GM21381 (cell line): ENCODE measurements around the gene MYO1D.
"Not testable (repeated sequence)": the region's sequence is repeated elsewhere in the genome, so short reads cannot be mapped to it uniquely, and the experiment has no call there.

Experiments
- ATAC-seq: cut with Tn5 transposase; IDR thresholded peaks from one replicate; pipeline ENCODE4 v1.9.1; 2021; ENCODE audit warnings: mild to moderate bottlenecking, moderate library complexity; ENCODE audit not compliant: unreplicated experiment

MYO1D gene

GRCh38 chr17:32741381-32741780 lies 135.5 kb downstream of the MYO1D start:
- ATAC-seq: no peak

- no peak for ATAC-seq
These were observed 137.2 kb downstream of the MYO1D start for GRCh38 chr17:32739722-32740121.

DNA sequence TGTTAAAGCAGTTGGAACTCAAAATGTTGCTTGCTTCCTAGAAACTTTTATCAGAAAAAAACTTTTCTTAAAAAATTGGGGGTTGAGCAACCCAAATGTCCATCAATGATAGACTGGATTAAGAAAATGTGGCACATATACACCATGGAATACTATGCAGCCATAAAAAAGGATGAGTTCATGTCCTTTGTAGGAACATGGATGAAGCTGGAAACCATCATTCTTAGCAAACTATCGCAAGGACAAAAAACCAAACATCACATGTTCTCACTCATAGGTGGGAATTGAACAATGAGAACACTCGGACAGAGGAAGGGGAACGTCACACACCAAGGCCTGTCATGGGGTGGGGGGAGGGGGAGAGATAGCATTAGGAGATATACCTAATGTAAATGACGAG lies 137.8 kb downstream of the MYO1D start:
- not testable (repeated sequence) for ATAC-seq

- ATAC-seq: no peak
These were observed 143.5 kb downstream of the MYO1D start for GRCh38 chr17:32733401-32733800.

GRCh38 chr17:32732900-32733299 lies 144.0 kb downstream of the MYO1D start:
- ATAC-seq: no peak

DNA sequence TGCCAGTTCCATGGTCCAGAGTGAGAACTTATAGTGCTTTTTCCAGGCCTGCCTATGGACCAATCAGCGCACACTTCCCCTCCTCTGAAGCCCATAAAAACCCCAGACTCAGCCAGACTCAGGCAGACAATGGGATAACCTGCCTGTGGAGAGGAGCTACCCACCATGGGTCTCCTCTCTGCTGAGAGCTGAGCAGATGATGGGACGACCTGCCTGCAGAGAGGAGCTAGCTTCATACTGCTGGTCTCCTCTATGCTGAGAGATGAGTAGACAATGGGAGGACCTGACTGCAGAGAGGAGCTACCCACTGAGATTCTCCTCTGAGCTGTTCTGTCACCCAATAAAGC lies 144.7 kb downstream of the MYO1D start:
- ATAC-seq: no peak

DNA sequence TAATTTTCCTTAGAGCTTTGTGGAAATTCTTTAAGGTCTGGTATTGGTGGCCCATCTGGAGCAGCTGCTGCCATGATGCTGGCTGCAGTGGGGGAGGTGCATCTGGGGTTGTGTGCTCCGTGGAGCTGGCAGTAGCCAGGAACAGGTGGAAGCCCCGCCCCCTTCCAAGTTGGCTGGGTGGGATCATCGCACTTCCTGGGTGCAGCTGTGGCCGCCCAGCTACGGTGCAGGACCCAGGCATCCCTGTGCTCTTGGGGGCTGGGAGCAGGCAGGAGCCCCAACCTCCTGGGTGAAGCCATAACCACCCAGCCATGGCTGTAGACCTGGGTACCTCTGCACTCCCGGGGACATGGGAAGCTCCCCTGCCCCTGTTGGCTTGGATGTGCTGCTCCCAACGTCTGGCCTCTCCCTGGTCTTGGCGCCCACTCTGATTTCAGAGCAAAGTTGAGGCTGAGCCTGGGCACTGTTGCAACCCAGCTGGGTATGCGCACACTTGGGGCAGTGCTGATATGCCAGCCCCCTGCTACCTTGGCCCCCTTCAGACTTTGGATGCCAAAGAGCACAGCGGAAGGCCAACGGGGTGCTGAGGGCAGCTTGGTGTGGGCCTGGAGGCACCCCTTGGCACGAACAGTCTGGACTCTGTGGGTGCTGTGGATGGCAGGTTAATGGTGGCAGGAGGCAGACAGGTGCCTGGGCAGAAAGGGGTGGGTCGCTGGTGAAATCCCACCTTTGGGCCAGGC lies 145.2 kb downstream of the MYO1D start:
- ATAC-seq: no peak

DNA sequence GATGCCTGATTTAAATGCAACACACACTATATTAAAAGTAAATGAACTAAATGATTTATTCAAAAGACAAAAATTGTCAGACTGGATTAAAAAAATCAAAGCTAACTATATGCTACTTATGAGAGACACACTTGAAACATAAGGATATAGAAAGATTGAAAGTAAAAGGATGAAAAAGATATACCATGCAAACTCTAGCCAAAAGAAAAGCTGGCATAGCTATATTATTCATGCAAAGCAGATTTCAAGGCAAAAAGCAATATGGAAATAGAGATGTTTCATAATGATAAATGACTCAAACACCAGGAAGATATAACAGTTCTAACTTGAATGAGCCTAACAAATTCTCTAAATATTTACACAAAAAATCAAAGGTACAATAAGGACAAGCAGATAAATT lies 149.2 kb downstream of the MYO1D start:
- no peak for ATAC-seq

GRCh38 chr17:32725697-32726096 lies 151.2 kb downstream of the MYO1D start:
- no peak for ATAC-seq

- no peak for ATAC-seq
These were observed 153.5 kb downstream of the MYO1D start for GRCh38 chr17:32723310-32723955.

- no peak for ATAC-seq
These were observed 154.2 kb downstream of the MYO1D start for GRCh38 chr17:32722733-32723132.

DNA sequence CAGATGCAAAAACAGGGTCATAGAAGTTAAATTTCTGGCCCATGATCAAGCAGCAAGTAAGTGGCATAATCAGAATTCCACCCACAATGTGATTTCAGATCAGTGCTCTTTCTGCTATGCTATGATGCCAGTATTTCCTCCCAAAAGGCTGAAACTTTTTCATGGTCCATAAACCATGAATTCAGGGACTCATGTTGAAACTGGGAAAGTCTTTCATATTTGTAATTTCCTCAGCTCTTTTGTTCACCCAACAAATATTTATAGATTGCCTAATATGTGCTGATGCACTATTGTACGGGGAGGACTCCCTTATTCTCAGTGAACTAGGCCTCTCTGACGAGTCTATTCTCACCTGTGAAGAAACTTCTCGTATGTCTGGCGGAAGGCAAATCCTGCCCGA lies 156.3 kb downstream of the MYO1D start:
- ATAC-seq: no peak

DNA sequence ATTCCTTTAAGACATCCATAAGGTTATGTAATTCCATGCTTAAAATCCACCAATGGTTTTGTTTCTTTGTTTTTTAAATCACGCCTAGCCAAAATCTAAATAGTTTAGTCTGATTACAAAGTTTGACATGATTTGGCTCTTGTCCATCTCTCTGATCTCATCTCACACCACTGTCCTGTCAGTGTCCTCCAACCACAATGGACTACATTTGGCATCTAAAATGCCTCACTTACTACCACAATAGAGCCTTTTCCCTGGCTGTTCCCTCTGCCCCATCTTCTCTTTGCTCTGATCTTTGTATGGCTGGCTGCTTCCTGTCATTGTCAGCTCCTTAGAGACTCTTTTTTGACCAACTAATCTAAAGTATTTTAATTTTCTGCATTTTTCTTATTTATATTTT lies 157.2 kb downstream of the MYO1D start:
- no peak for ATAC-seq

- not testable (repeated sequence) for ATAC-seq
These were observed 162.0 kb downstream of the MYO1D start for GRCh38 chr17:32714922-32715321.

DNA sequence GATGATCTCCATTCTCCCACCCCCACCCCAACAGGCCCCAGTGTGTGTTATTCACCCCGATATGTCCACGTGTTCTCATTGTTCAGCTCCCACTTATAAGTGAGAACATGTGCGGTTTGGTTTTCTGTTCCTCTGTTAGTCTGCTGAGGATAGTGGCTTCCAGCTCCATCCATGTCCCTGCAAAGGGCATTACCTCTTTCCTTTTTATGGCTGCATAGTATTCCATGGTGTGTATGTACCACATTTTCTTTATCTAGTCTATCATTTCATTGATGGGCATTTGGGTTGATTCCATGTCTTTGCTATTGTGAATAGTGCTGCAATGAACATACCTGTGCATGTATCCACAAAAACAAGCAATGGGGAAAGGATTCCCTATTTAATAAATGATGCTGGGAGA lies 162.7 kb downstream of the MYO1D start:
- ATAC-seq: not testable (repeated sequence)

GRCh38 chr17:32713081-32713480 lies 163.8 kb downstream of the MYO1D start:
- no peak for ATAC-seq

GRCh38 chr17:32709562-32709961 lies 167.4 kb downstream of the MYO1D start:
- ATAC-seq: no peak

DNA sequence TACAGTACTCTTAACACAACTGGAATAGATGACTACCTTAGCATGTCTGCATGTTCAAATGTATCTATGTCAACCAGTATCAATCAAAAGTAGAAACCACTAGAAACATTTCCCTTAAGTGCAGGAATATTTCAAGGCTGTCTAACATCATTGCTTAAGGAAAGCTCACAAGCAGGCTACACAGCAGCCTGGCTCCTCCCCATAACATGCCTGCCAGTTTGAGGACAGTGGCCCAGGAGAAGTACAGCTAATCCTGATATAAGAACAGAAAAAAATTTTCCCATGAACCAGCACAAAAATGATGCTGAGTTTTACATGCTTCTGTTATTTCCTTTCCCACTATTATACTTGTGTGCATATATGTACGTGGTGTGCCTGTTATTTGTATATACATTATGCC lies 175.1 kb downstream of the MYO1D start:
- ATAC-seq: no peak

DNA sequence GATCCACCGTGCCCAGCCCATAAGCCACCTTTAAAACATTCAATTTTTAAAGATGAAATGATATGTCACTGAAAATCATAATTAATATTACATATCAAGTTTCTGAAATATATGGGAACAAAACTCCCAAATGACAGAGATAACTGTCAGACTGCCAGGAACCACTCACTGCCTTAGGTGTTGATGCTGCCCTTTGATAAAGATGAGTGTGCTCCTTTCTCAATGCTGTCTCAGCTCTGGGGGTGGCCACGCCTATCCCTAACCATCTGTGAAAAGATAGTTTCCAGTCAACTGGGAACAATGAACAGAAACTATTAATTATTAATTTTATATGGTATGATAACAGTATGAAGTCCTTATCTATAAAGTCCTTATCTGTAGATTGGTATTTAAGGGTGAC lies 177.7 kb downstream of the MYO1D start:
- no peak for ATAC-seq

DNA sequence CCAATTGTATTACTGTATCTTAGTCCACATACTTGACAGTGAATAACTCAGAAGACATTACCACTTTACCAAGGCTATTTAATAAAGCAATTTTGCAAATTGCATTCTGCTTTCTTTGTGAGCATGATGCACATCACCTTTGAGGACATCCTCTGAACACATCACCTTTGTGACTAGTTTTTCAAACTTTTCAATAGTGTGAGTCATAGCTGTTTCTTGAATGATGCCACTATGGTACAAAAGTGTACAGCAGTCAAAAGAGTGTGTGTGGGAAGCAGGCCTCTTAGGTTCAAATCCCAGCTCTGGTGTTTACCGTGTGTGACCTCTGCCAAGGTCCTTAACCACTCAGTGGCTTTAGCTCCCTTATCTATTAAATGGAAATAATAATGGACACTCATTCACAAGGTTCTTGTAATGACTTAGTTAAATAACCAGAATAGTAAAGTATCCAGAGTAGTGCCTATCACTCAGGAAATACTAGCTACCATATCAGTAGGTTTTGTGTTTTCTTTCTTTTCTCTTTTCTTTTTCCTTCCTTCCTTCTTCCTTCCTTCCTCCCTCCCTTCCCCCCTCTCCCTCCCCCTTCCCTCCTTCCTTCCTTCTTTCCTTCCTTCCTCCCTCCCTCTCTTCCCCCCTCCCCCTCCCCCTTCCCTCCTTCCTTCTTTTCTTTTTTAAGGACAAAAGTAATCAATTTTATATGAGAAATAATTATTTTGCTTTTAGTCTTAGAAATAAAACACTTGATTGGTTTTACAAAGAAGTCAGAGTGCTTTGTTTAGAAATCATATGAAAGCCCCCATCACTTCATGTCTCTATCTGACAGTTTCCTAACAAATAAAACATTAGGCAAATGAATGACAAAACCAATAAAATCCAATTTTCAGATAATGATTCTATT lies 178.9 kb downstream of the MYO1D start:
- no peak for ATAC-seq

DNA sequence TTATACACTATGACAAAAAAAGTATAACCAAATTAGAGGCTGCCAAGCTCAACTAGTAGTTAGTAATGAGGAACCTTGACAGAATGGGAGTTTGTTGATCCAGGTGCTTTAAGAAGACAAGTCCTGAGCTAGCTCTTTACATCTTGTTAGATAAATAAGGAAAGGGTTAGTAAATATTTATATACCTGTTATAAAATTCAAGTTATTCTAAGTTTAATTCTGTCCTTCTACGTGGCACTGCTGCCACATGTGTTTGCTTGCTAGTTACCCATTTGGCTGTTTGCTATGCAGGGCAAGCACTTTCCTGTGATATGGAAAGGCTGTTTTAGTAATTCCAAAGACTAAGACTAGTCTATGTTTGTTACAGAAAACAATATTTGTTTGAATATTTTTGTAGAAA lies 180.5 kb downstream of the MYO1D start:
- ATAC-seq: no peak

DNA sequence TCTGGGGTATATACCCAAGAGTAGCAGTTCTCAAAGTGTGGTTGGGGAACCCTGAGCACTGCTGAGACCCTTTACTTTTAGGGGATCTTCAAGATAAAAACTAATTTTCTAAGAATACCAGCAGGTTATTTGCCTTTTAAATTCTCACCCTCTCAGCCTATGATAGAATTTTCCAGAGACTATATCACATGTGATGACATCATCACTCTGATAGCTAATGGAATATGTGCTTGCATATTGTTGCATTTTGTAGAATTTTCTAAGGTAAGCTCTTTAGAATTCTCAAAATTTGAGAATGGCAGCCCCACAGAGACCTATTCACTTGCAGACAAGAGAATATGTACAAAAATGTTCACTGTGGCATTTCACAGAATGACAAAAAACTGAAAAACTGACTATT lies 181.1 kb downstream of the MYO1D start:
- ATAC-seq: no peak
